Right lobe of liver (tissue), 4 donors: ENCODE data around the gene TMEM143.
A peak's percentile ranks its signal among the peaks of the same experiment; 100 is the strongest.

ENCODE experiments used
- CTCF ChIP-seq, 4 donors: fragments of 200-600 bp in 3 of 4; fragments of 450-650 bp in 1 of 4; IDR thresholded peaks; one replicate each; pipeline versions ENCODE4 v1.5.1 to v1.8.0; 2016 to 2022; ENCODE audit warnings: antibody characterized with exemption in 4 of 4, mild to moderate bottlenecking in 2 of 4
- POLR2A ChIP-seq: fragments of 450-650 bp; IDR thresholded peaks from one replicate; pipeline ENCODE4 v1.6.1; 2017; ENCODE audit warnings: antibody characterized with exemption, mild to moderate bottlenecking
- donor health status: DM: no; HTN: no; CAD: no.
- donor health status: DM: no; HTN: no; CAD: no.
- donor health status: DM: no; HTN: yes; CAD: no.

- TF ChIP-seq CTCF (IDR thresholded peaks at IDR 0.05): no peak
- TF ChIP-seq POLR2A: peak; percentile 38
Measured at GRCh38 chr19:48325265-48325910, 38.4 kb downstream of the TMEM143 start, which contains the start of gene EMP3.
